HL-60/S4 treated with retinoic acid at 250 ng/mL for 4 days and 3 days (cell line): ENCODE results near the gene CRYZL1.
"Not testable (repeated sequence)": the region's sequence is repeated elsewhere in the genome, so short reads cannot be mapped to it uniquely, and the experiment has no call there.

Experiments
- in situ Hi-C: fragments of 300-500 bp; cut with MboI; formaldehyde crosslinking; loops from 2 replicates; pipeline ENCODE4 v1.7.0; 2022; ENCODE audit warnings: low sequenced_read_pairs

The CRYZL1 gene

GRCh38 chr21:33641352-33642026 lies at the start of gene CRYZL1:
CRYZL1 (minus strand) TSS chr21:33641741; CDS start chr21:33631551, 10,190 bp downstream.
- in situ Hi-C loops, result no loop called here

GRCh38 chr21:33690874-33691273 lies 49.3 kb upstream of the CRYZL1 start:
- in situ Hi-C loops, result no loop called here

GRCh38 chr21:33688353-33688752 lies 46.8 kb upstream of the CRYZL1 start:
- in situ Hi-C loops, result no loop called here

- in situ Hi-C loops, result no loop called here
These were observed 46.1 kb upstream of the CRYZL1 start for GRCh38 chr21:33687634-33688033.

GRCh38 chr21:33686386-33686785 lies 44.8 kb upstream of the CRYZL1 start:
- in situ Hi-C loops, result no loop called here

- in situ Hi-C loops, result no loop called here
These were observed 44.2 kb upstream of the CRYZL1 start for GRCh38 chr21:33685613-33686197.

- in situ Hi-C loops, result no loop called here
These were observed 43.5 kb upstream of the CRYZL1 start for GRCh38 chr21:33684923-33685560.

- in situ Hi-C loops, result no loop called here
These were observed 42.5 kb upstream of the CRYZL1 start for GRCh38 chr21:33684068-33684467.

GRCh38 chr21:33682992-33683627 lies 41.6 kb upstream of the CRYZL1 start:
- in situ Hi-C loops, result no loop called here

GRCh38 chr21:33680870-33681269 lies 39.3 kb upstream of the CRYZL1 start:
- in situ Hi-C loops, result no loop called here

GRCh38 chr21:33677450-33677849 lies 35.9 kb upstream of the CRYZL1 start:
- in situ Hi-C loops, result no loop called here

GRCh38 chr21:33676666-33677065 lies 35.1 kb upstream of the CRYZL1 start:
- in situ Hi-C loops, result not testable (repeated sequence)

GRCh38 chr21:33674226-33674625 lies 32.7 kb upstream of the CRYZL1 start:
- in situ Hi-C loops, result no loop called here

GRCh38 chr21:33673473-33673872 lies 31.9 kb upstream of the CRYZL1 start:
- in situ Hi-C loops, result no loop called here

- in situ Hi-C loops, result no loop called here
These were observed 28.8 kb upstream of the CRYZL1 start for GRCh38 chr21:33670076-33670978.

- in situ Hi-C loops, result no loop called here
These were observed 27.1 kb upstream of the CRYZL1 start for GRCh38 chr21:33668620-33669019.

GRCh38 chr21:33668180-33668579 lies 26.6 kb upstream of the CRYZL1 start:
- in situ Hi-C loops, result no loop called here

- in situ Hi-C loops, result no loop called here
These were observed 26.1 kb upstream of the CRYZL1 start for GRCh38 chr21:33667636-33668035.

GRCh38 chr21:33666153-33666552 lies 24.6 kb upstream of the CRYZL1 start:
- in situ Hi-C loops, result no loop called here

GRCh38 chr21:33664135-33664534 lies 22.6 kb upstream of the CRYZL1 start:
- in situ Hi-C loops, result no loop called here

GRCh38 chr21:33663241-33663640 lies 21.7 kb upstream of the CRYZL1 start:
- in situ Hi-C loops, result no loop called here
